Measurements from ENCODE around the gene KRI1.

GRCh38 chr19:10586396-10586795 lies 20.6 kb upstream of the KRI1 start:
- no peak for TF ChIP-seq CTCF (conservative IDR thresholded peaks at IDR 0.05 in 1 of 2, IDR thresholded peaks at IDR 0.05 in 1 of 2; ENCODE audit: low read depth in 1 of 2, low read length in 2 of 2)
- TF ChIP-seq EZH2 (IDR thresholded peaks at IDR 0.05; ENCODE audit: low read length, missing control alignments), result no peak
